ENCODE results near the gene TSPAN12. TPM values are rescaled to one million over a fixed set of nuclear protein-coding genes. Genes with fewer than 3 reads are reported as not detected.

The TSPAN12 gene
- total and polyA plus RNA-seq, 2 donors (not counting 1 experiment from before 2014, with no cell fraction given), result not detected

DNA sequence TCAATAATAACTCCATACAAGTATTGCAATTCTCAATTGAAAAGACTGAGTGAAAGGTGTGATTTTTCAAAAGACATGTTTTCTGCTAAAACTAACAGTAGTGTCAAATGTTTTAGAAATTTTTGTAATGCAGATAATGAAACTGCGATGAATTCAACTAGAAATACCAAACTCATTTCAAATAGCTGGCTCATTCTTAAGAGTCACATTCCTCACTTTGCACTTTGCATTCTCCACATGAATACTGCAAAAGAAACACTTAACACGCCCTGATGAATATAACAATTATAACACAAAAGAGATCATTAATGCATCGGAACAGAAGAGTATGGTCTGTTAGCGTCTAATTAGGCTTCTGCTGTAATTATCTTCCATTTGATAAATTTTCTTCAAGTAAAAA, 15.5 kb upstream of the TSPAN12 start:
- no peak overlapping the region for H2AFZ ChIP-seq (ENCODE audit: insufficient read depth, low read depth, low read length, poor library complexity, severe bottlenecking)
- H3K27me3 Mint-ChIP-seq, result peaks cover 40% of the 10 kb centered on the region

DNA sequence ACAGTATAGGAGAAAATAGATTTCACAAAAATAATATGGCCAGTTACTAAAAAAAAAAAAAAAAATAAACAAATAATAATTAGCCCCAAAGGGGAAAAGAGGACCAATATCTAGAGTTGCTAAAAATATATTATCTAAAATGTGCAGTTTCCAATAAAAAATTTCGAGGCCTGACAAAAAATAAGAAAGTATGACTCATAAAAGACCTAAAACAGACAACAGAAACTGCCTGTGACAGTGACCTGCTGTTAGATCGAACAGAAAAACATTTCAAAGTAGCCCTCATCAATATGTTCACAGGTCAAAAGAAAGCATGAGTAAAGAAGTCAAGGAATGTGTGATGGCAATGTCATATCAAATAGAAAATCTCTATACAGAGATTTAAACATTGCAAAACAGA, 11.8 kb upstream of the TSPAN12 start:
- Histone ChIP-seq H3K4me2 (replicated peaks; ENCODE audit: low read depth, low read length, poor library complexity, severe bottlenecking) (no peak overlapping the region), H3K36me3 (replicated peaks in 1 of 2; ENCODE audit: control extremely low read depth in 1 of 2, control insufficient read depth in 1 of 2, extremely low read depth in 1 of 2, insufficient read depth in 2 of 2, low read length in 1 of 2) (no peaks in the 10 kb centered on the region), H3K9me3 (ENCODE audit: control extremely low read depth in 1 of 3, control insufficient read depth in 2 of 3, insufficient read depth in 1 of 3, low read length in 2 of 3) (no peaks in the 10 kb centered on the region), H2AFZ (ENCODE audit: insufficient read depth, low read depth, low read length, poor library complexity, severe bottlenecking) (no peak overlapping the region), H3K27ac (ENCODE audit: low read length in 2 of 2) (no peak overlapping the region), H3K27me3 (replicated peaks in 1 of 4; ENCODE audit: control extremely low read depth in 1 of 4, control insufficient read depth in 3 of 4, insufficient read depth in 4 of 4, low read length in 3 of 4) (peaks cover 0 to 10% (median 0%) of the 10 kb centered on the region in 4 experiments), H4K20me1 (ENCODE audit: control insufficient read depth, insufficient read depth, low read length, poor library complexity, severe bottlenecking) (no peaks in the 10 kb centered on the region), H3K4me3 (ENCODE audit: control extremely low read depth in 1 of 5, extremely low read depth in 1 of 5, insufficient read depth in 1 of 5, low read depth in 2 of 5, low read length in 4 of 5) (no peak overlapping the region), H3K4me1 (ENCODE audit: control insufficient read depth in 2 of 2, insufficient read depth in 2 of 2, low read length in 2 of 2) (no peaks in the 10 kb centered on the region), H3K9ac (ENCODE audit: low read length) (no peak overlapping the region), H3K79me2 (ENCODE audit: control insufficient read depth, insufficient read depth, low read length) (no peaks in the 10 kb centered on the region)
- CTCF ChIA-PET, result no interaction called here
- intact Hi-C loops (cut with micrococcal nuclease), result no loop called here
- H3K9me3 Mint-ChIP-seq (ENCODE audit: insufficient read depth), result no peaks in the 10 kb centered on the region
- peaks cover 47% of the 10 kb centered on the region for H3K27me3 Mint-ChIP-seq
- DNase-seq, result no peak
- TF ChIP-seq, protein P1, sequence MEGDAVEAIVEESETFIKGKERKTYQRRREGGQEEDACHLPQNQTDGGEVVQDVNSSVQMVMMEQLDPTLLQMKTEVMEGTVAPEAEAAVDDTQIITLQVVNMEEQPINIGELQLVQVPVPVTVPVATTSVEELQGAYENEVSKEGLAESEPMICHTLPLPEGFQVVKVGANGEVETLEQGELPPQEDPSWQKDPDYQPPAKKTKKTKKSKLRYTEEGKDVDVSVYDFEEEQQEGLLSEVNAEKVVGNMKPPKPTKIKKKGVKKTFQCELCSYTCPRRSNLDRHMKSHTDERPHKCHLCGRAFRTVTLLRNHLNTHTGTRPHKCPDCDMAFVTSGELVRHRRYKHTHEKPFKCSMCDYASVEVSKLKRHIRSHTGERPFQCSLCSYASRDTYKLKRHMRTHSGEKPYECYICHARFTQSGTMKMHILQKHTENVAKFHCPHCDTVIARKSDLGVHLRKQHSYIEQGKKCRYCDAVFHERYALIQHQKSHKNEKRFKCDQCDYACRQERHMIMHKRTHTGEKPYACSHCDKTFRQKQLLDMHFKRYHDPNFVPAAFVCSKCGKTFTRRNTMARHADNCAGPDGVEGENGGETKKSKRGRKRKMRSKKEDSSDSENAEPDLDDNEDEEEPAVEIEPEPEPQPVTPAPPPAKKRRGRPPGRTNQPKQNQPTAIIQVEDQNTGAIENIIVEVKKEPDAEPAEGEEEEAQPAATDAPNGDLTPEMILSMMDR (IDR thresholded peaks at IDR 0.05), result no peak
- no peak for TF ChIP-seq EZH2 (IDR thresholded peaks at IDR 0.05; ENCODE audit: borderline replicate concordance, insufficient read depth, low read depth, low read length, poor library complexity, severe bottlenecking)
- ATAC-seq (ENCODE audit: low read depth), result no peak
- no peaks in the 10 kb centered on the region for H3K4me1 Mint-ChIP-seq
- no CpG with 5 or more reads among the region's 2 CpGs for WGBS (ENCODE audit: insufficient coverage)
- no peak overlapping the region for H3K27ac Mint-ChIP-seq
- no peak overlapping the region for H3K4me3 Mint-ChIP-seq
- POLR2A ChIA-PET, result no interaction called here

More for the DNA sequence above, 15.5 kb upstream of the TSPAN12 start:
- no peaks in the 10 kb centered on the region for H3K4me1 Mint-ChIP-seq
- H3K27ac Mint-ChIP-seq, result no peak overlapping the region
- no peaks in the 10 kb centered on the region for H3K9me3 Mint-ChIP-seq (ENCODE audit: insufficient read depth)
- Histone ChIP-seq H3K36me3 (replicated peaks in 1 of 2; ENCODE audit: control extremely low read depth in 1 of 2, control insufficient read depth in 1 of 2, extremely low read depth in 1 of 2, insufficient read depth in 2 of 2, low read length in 1 of 2) (no peaks in the 10 kb centered on the region), H3K79me2 (ENCODE audit: control insufficient read depth, insufficient read depth, low read length) (no peaks in the 10 kb centered on the region), H3K4me2 (replicated peaks; ENCODE audit: low read depth, low read length, poor library complexity, severe bottlenecking) (no peak overlapping the region), H3K9me3 (ENCODE audit: control extremely low read depth in 1 of 3, control insufficient read depth in 2 of 3, insufficient read depth in 1 of 3, low read length in 2 of 3) (no peaks in the 10 kb centered on the region), H3K4me1 (ENCODE audit: control insufficient read depth in 2 of 2, insufficient read depth in 2 of 2, low read length in 2 of 2) (no peaks in the 10 kb centered on the region), H3K9ac (ENCODE audit: low read length) (no peak overlapping the region), H3K27ac (ENCODE audit: low read length in 2 of 2) (no peak overlapping the region), H3K27me3 (replicated peaks in 1 of 4; ENCODE audit: control extremely low read depth in 1 of 4, control insufficient read depth in 3 of 4, insufficient read depth in 4 of 4, low read length in 3 of 4) (peaks cover 0 to 4% (median 0%) of the 10 kb centered on the region in 4 experiments), H3K4me3 (ENCODE audit: control extremely low read depth in 1 of 5, extremely low read depth in 1 of 5, insufficient read depth in 1 of 5, low read depth in 2 of 5, low read length in 4 of 5) (no peak overlapping the region), H4K20me1 (ENCODE audit: control insufficient read depth, insufficient read depth, low read length, poor library complexity, severe bottlenecking) (no peaks in the 10 kb centered on the region)
- WGBS (ENCODE audit: insufficient coverage), result no CpG with 5 or more reads among the region's 4 CpGs
- CTCF ChIA-PET, result interaction anchor here (1.1 kb wide), 1 partner anchor 16 kb away, joined by 3 read pairs; the partner anchor contains the start of gene TSPAN12
- ATAC-seq (ENCODE audit: low read depth) (no peak), DNase-seq (no peak)
- TF ChIP-seq, protein P1 (IDR thresholded peaks at IDR 0.05), result no peak
- TF ChIP-seq EZH2 (IDR thresholded peaks at IDR 0.05; ENCODE audit: borderline replicate concordance, insufficient read depth, low read depth, low read length, poor library complexity, severe bottlenecking), result no peak
- no peak overlapping the region for H3K4me3 Mint-ChIP-seq
- intact Hi-C loops (cut with micrococcal nuclease), result no loop called here
- POLR2A ChIA-PET, result no interaction called here
